Stimulated activated CD8-positive, alpha-beta memory T cell treated with anti-CD3 and anti-CD28 coated beads, Interleukin-7, amount 100 ng/mL, for 24 hours (primary cell): ENCODE measurements around the gene SPRED2.

ENCODE experiments used
- DNase-seq: peaks from one replicate; pipeline ENCODE4 v3.0.0-alpha.2; 2020; ENCODE audit warnings: low read depth

The SPRED2 gene

DNA sequence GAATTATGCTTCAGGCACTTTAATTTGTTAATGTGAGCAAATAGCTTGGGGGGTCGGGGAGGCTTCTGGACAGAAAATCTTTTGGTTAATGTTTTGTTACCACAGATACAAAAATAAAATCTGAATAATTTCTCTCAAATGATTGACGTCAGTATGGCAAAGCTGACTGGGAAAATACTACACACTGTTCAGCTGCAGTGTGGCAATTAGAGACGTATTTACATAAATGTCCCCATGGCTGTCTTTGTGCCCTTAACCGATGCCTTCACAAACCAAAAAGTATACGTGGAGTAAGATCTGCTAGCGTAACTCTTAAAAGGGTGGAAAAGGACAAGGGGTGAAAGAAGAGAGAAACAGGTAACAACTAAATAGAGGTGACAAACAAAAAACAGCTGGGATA, 121.3 kb downstream of the SPRED2 start:
- DNase-seq, result no peak

DNA sequence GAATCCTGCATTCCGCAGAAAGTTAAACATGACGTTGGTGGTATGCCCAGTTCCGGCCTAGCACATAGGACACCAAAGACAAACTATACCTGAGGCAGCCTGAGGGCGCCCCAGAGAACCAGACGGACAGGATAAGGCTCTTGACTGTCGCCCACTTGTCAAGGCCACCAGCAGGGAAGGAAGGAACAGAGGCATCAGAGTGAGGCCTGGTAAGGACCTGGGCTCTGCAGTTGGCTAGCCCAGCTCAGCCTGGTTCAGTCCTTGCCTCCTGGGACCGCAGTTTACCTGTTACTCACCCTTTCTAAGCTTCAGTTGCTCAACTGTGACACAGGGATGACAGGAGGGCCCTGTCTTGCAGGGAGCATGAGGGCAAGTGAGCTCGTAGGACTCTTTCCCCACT, 122.7 kb downstream of the SPRED2 start:
- no peak for DNase-seq

DNA sequence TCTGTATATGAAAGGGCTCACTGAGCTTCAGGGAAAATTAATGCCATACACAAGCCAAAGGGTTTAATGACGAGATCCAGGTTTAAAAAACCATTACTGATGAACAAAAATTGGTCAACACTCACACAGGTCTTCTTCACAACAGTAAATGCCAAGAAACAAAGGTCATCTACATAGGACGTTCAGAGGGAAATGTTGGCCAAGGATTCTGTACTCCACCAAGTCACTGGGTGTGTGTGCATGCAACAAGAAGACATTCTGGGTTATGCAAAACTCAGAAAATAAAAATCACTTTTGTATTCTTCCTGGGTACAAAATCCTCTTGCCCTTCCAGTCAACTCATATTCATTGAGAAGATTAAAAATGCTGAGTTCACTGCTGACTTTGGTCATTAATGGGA, 126.5 kb downstream of the SPRED2 start:
- no peak for DNase-seq

DNA sequence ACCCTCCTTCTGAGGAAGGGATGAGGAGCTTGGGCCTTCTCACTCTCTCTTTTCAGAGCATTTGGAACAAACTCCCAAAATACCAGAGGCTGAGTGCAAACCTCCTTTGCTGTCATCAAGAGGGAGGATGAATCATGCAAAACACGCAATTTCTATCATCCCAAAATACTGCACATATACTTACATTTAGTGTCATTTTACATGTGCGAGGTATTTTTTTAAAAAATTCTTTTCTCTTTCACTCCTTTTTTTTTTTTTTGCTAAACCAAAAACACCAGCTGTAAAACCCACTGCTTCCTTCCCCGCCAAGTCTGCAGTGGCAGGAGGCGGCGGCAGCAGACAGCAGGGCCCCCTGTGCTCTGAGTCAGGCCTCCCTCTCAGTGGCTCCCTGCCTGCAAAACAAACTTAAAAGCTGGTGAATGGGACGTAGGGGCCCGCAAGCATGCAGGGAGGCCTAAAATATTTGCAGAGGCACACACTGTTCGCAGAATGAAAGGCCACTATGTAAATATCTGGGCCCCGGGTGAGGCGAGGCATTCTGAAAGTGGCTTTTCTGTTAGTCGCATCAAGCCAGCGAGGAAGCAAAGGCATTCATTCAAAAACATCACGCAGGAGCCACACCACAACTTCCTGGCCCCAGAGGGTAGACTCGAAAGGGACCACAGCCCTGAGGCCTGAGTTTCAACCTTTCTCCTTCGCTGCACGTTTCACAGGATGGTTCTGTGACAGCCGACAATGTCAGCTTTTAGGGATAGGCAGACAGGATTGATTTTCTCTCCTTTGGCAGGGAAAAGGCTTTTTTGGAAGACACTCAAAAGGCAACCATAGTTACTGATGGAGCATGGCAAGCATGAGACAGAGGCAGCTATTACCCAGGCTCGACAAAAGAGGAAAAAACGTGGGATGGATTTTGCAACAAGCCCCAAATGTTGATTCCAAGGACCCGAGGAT, 131.4 kb downstream of the SPRED2 start:
- DNase-seq, result peak; percentile 38

DNA sequence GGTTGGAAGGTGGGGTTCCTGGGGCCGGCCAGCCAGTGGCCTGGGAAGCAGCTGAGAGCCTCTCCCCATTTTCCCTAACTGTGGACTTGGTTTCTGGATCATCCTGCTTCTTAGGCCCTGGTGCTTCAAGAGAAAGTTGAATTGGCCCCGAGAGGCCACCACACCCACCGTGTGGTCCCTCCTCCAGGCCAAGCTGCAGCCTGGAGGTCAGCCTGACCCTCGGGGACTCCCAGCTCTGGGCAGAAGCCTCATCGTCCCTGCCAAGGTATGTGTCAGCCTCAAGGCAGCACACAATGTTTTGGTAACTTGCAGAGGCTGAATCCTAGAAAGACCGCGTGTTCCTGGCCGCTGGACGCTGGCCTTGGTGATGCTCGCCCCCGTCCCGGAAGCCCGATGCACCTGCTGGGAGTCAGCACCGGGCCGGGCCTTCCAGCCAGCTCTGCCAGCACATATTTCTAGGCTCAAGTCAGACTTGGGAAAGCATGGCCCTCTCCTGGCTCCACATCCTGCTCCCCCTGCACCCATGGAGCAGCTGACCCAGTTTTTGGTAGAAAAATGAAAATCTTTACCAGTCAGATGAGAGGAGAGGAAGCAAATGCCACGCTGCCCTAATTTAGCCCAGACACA, 132.2 kb downstream of the SPRED2 start:
- no peak for DNase-seq

DNA sequence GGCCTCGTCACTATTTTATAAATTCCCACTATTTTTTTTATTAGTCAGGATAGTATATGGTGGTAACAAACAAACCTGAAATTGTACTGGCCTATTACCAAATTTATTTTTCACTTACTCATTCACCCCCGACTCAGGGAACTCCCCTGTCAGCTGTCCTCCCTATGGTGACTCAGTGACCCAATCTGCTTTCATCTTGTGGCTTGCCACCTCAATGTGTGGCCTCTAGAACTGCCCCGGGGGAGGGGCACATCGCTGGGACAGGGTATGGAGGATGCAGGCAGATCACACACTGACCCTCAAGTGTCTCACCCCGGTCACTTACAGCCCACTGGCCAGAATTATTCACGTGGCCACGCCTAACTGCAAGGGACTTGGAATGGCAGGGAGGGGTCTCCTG, 133.2 kb downstream of the SPRED2 start:
- DNase-seq, result peak; percentile 16

DNA sequence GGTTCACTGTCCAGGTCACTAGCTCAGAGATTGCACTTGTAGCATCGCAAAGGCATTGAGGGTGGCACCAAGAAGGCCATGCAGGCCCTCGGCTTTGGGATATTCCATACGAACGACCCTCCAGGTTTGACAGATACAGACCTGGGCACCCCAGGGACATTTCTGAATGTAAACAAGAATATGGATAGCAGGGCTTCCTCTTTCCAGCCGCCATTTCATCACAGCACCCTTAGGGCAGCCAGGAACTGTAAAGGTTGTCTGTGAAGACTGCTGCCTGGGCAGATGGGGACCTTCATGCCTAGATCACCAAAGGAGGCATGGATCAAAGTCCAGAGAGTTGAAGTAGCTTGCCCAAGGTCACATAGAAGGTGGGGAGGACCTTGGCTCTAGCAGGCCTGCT, 134.3 kb downstream of the SPRED2 start:
- no peak for DNase-seq

DNA sequence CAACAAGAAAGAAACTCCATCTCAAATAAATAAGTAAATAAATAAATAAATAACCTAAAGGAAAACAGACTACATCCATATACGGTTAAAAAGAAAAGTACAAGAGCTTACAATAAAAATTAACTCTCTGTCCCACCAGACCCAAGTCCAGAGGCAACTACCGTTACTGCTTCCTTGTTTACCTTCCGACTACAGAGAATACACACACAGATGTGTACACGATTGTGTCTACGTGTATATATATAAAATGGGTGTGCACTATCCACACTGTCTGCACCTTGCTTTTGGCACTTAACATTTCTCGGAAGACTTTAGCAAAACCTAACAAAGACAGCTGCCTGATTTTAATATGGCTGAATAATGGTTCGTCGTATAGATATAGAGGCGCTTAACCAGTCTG, 134.9 kb downstream of the SPRED2 start:
- no peak for DNase-seq

DNA sequence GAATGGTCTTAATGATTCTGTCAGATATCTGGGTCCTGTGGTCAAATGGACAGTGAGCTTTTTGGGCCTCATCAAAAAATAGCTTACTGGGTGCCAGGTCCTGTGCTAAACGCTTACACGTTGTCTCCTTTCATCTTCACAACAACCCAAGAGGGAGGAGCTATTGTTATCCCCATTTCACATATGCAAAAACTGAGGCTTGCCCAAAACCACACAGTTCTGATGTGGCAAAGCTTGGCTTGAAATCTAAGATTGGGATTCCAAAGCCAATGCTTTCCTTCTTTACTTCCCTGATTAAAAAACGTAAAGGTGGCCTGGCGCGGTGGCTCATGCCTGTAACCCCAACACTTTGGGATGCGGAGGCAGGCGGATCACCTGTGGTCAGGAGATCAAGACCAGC, 135.4 kb downstream of the SPRED2 start:
- no peak for DNase-seq

DNA sequence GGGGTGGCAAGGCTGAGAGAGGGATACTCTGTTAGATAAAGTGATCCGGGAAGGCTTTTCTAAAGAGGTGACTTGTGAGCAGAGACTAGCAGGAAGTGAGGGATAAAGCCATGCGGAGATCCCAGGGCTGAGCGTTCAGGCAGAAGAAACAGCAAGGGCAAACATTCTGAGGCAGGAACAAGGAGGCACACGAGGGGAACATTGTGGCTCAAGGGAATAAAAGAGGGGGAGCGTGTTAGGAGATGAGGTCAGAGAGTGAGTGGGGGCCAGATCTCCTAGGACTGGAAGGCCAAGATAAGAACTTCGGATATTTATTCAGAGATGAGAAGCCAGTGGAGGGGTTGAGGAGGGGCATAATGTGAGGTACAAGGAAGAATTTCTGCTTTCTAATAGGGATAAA, 137.7 kb downstream of the SPRED2 start:
- DNase-seq, result no peak

DNA sequence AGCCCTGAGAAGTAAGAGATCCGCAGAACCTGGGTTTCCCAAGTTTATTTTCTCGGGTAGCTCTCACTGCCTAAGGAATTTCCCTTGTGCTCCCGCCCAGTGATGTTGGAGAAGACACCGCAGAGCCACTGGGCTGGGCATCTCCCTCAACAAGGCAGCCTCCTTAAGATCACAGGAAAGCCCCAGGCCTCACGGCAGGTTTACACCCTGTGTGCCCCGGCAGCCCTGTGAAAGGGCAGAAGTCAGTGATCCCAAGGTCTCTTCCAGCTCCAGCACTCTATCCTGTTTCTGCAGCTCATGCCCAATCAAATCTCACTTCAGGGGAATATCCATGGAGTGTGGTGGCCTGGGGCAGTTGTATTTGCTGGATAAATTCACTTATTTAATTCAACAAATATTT, 138.3 kb downstream of the SPRED2 start:
- no peak for DNase-seq

DNA sequence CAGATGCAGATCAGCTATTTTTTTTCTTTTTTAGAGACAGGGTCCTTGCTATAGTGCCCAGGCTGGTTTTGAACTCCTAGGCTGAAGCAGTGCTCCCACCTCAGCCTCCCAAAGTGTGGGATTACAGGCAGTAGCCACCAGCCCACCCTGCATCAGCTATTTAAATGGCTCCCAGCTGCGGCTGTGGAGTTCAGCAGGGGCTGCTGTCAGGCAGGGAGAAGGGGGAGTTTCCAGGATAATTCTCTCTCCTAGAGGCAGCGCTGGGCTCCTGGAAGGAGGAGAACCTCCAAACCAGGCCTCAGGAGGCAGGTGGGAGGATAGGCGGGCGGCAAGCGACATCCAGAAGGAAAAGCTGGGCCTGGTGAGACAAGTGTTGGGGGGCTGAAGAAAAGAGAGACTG, 139.0 kb downstream of the SPRED2 start:
- DNase-seq, result no peak

DNA sequence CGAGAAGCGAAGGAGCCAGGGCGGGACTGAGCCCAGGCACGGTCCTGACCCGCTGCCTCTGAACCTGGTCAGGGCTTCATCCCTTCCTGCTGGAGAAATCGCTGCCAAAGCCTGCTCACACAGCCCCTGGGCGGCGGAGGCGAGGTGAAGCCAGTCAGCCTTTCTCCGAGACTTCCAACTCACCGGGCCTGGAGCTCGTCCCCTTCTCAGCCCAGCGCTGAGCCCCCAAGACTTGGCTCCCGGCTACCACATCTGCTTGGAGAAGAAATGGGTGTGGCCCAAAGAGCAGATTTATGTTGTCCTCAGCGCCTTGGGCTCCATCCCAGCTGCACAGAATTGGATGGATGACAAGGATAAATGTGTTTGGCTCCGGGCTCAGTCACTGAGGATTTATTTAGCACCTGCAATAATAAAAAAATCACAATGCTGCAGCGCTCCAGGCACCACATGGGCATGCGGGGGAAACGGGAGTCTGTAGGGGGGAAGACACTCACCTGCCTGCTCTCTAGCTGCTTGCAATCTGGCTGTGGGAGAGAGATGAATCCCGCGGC, 139.9 kb downstream of the SPRED2 start:
- no peak for DNase-seq

DNA sequence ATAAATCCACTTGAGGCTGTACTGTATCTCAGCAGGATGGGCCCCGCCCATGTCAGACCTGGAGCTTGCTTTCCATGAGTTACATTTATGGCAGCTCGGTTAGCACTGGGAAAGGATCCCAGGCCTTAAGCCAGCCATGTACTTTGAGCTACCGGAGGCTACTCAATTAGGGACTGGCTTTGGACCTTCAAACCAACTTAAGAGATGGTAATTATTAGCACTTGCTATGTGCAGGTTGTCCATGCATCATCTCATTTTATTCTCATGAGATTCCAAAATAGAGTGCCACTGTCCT, 140.3 kb downstream of the SPRED2 start:
- DNase-seq, result no peak

DNA sequence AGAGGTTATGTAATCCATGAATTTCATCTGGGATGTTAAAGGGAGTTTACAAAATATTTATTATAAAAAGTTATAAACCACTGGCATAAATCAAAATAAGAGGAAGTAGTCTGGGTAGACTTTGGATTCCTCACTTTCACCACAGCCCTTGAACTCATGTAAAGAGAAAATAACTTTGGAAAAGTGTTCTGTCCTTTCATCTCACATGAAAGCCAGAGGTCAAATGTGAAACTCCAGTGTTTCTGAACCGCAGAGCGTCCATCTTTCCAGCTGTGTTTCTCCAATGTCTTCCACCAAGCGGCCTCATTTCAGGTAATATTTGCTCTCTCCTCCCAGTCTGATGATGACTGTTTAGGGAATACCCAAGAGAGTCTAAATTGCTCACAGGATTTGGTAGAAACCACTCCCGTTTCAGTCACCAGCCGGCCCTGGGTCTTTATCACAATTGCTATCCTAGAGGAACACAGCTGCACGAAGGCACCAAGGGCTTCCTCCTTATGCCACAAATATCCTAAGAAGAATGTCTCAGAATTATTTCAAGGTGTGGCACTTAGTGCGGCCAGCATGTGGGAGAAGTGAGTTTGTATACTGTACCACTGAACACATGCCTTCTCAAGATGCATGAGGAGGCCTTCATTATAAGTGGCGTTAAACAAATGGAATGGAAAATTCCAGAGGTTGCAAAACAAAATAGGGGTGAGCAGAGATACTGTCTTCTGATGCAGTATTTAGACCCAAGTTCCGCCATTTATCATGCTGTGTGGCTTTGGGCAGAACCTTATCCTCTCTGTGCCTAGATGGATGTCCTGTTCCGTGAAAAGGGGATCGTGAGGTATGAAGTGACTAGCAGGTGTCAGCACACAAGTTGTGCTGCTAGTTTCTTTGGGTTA, 140.9 kb downstream of the SPRED2 start:
- no peak for DNase-seq

DNA sequence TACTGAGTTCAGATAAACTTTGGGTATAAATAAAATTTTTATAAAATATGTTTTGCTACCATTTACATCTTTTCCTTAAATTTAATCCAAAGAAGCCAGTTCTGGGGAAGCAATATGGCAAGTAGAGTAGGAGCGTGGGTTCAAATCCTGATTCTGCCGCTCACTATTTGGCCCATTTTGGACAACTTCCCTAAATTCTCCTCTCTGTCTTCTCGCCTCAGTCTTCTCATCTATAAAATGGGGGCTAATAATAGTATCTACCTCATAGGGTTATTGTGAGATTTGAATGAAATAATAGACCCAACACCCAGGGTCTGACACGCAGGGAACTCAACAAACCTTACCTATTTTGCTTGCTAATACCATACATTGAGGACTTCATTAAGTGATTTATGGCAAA, 145.0 kb downstream of the SPRED2 start:
- DNase-seq, result no peak

DNA sequence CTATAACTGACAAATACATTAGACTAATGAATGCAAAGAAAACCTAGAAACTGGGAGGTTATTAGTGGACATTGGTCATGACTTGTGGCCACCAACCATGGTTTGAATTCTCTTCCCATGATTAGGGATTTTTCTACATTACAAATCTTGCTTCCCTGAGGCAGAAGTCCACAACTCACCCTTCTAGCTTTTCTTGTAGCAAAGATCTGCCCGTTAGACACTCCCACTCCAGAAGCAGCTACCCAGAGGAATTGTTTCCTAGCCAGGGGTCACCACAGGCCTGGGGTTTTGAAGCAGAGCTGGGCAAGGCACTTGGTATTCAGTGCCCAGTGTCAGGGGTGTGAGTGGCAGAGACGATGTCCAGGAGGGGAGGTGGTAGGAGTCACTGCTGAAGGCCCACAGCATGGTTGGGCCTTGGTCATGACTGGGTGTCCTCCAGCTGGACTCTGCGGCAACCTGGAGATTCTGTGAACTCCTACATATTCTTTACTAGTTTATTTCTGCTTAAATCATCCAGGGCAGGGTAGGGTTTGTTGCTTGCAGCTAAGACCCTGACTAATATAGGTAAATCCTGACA, 149.8 kb downstream of the SPRED2 start:
- no peak for DNase-seq

DNA sequence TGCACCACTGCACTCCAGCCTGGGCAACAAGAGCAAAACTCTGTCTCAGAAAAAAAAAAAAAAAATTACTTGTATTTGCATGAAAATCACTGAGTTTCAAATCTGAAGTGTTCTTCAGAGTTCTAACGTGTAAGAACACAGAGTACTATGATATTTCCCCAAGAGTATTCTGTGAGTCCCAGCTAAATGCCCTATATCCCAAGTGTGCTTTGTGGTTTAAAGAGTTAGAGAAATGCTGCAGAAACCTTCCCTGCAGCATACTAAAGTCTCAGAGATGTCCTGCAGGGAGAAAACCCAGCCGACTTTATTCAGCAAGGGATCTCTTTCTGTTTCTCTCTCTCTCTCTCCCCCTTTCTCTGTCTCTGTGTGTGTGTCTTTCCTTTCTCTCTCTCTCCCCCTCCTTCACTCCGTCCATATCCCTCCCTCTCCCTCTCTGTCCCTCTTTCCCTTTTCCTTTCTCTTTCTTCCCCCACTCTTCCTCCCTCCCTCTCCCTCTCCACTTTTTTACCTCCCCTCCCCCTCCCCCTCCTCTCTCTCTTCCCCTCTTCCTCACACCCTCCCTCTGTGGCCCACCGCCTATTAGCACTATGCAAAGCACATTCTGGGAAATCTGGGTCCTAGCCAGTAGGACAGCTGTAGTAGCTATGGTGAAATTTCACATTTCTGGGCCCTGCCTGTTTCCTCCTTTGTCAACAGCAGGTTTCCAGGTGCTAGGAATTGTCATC, 150.6 kb downstream of the SPRED2 start:
- no peak for DNase-seq

DNA sequence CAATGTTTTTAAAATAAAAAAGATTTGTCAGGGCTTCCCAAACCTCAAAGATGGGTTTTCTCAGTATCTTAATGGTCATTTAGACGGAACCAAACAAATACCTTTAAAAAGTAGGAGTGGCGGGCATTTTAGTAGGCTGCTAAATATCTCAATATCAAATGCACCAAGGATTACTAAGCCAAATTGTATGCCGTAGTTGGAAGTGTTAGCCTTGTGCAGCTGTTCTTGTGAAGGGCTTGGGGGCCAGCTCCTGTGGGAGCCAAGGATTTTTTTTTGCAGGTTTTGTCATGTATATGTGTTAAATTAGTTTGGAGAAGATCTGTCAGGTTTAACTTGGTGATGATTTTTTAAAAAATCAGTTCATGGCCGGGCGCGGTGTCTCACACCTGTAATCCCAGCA, 152.6 kb downstream of the SPRED2 start:
- DNase-seq, result no peak

DNA sequence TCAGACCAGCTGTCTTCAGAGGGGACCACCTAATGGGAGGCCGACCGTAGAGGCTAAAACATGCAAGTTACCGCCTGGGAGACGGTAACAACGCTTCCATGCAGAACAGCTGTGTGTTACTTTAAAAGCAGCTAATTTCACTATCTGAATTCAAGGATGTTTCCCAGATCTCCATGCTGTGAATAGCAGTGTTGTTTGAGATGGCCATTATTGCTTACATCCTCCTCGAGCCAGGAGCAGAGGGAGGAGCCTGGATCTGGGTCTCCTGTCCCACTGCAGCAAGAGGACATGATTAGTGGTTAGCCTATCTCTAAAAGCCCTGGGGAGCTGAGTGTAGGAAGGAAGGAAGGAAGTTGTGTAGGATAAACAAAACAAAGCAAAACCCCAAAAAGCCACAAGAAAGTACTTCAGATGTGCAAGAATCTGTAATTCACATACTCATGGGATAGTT, 153.8 kb downstream of the SPRED2 start:
- no peak for DNase-seq

DNA sequence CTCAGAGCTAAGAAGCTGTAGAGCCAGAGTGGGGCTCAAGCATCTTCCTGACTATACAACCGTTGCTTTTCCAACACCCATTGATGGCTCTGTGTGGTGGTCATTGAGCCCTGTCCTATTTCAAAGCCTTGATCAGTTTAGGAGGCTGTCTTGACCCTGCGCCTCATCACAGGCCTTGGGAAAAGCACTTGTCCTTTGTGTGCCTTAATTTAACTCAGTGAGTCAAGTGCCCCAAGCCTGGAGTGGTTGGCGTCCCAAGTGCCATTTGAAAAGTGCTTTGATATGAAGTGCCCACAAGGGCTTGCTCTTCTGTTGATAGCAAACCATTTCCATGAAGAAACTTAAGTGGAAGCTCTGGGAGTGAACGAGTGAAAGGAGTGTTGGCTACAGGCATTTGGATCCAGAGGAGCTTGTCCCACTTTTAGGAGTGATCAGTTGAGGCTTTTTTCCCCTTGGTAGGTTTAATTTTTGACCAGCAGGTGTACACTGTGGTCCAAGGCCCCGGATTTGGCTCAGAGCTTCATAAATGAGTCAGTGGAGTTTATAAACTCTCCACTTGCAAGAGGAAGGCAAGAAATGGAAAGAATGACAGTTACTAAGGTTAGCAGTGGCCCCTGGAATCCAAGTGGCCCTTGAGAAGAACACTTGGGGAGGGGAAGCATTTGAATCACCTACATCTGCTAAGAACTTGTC, 154.5 kb downstream of the SPRED2 start:
- DNase-seq, result no peak
